ENCODE measurements around the gene CLIC2.

CLIC2 gene

GRCh38 chrX:155266439-155266838, 68.0 kb downstream of the CLIC2 start:
- FAIRE-seq: no peak

GRCh38 chrX:155263854-155264628, 70.4 kb downstream of the CLIC2 start, which contains the start of gene RAB39B:
Gene RAB39B, minus strand, starts transcription at chrX:155264491. Its CDS starts 203 bp downstream, at chrX:155264288.
- no peak for FAIRE-seq
- TF ChIP-seq CTCF (IDR thresholded peaks at IDR 0.05; ENCODE audit: insufficient read depth, missing control alignments): no peak
- peak; percentile 12 for DNase-seq (ENCODE audit: insufficient read length, low spot score)

More at GRCh38 chrX:155266439-155266838, 68.0 kb downstream of the CLIC2 start:
- no peak for DNase-seq (ENCODE audit: insufficient read length, low spot score)
- no peak for TF ChIP-seq CTCF (IDR thresholded peaks at IDR 0.05; ENCODE audit: insufficient read depth, missing control alignments)

- no peak for TF ChIP-seq CTCF (IDR thresholded peaks at IDR 0.05; ENCODE audit: insufficient read depth, missing control alignments)
- FAIRE-seq: peak; percentile 73
- no peak for DNase-seq (ENCODE audit: insufficient read length, low spot score)
Measured at GRCh38 chrX:155262970-155263754, 71.3 kb downstream of the CLIC2 start.

- TF ChIP-seq CTCF (IDR thresholded peaks at IDR 0.05; ENCODE audit: insufficient read depth, missing control alignments): no peak
- FAIRE-seq: no peak
- no peak for DNase-seq (ENCODE audit: insufficient read length, low spot score)
Measured at GRCh38 chrX:155259752-155260151, 74.7 kb downstream of the CLIC2 start.

- DNase-seq (ENCODE audit: insufficient read length, low spot score) (no peak), FAIRE-seq (no peak)
- no peak for TF ChIP-seq CTCF (IDR thresholded peaks at IDR 0.05; ENCODE audit: insufficient read depth, missing control alignments)
Measured at GRCh38 chrX:155251391-155251790, 83.0 kb downstream of the CLIC2 start.

- no peak for FAIRE-seq
- no peak for DNase-seq (ENCODE audit: insufficient read length, low spot score)
- no peak for TF ChIP-seq CTCF (IDR thresholded peaks at IDR 0.05; ENCODE audit: insufficient read depth, missing control alignments)
Measured at GRCh38 chrX:155247497-155247896, 86.9 kb downstream of the CLIC2 start.
